Loucy (cell line): ENCODE results near the gene VIPR2.
"Not testable (repeated sequence)": the region's sequence is repeated elsewhere in the genome, so short reads cannot be mapped to it uniquely, and the experiment has no call there.

ENCODE experiments used
- EZH2phosphoT487 ChIP-seq: fragments of 200-600 bp; IDR thresholded peaks from 2 replicates; pipeline ENCODE4 v1.6.1; 2018; ENCODE audit warnings: antibody characterized with exemption, mild to moderate bottlenecking, moderate library complexity, borderline replicate concordance
- TF ChIP-seq, protein P1 (sequence below): fragments of 200-600 bp; sonication (generic); conservative IDR thresholded peaks from 2 replicates; pipeline ENCODE4 v1.5.1; 2014; ENCODE audit warnings: mild to moderate bottlenecking, antibody characterized with exemption, low read length

- TF ChIP-seq, protein P1, sequence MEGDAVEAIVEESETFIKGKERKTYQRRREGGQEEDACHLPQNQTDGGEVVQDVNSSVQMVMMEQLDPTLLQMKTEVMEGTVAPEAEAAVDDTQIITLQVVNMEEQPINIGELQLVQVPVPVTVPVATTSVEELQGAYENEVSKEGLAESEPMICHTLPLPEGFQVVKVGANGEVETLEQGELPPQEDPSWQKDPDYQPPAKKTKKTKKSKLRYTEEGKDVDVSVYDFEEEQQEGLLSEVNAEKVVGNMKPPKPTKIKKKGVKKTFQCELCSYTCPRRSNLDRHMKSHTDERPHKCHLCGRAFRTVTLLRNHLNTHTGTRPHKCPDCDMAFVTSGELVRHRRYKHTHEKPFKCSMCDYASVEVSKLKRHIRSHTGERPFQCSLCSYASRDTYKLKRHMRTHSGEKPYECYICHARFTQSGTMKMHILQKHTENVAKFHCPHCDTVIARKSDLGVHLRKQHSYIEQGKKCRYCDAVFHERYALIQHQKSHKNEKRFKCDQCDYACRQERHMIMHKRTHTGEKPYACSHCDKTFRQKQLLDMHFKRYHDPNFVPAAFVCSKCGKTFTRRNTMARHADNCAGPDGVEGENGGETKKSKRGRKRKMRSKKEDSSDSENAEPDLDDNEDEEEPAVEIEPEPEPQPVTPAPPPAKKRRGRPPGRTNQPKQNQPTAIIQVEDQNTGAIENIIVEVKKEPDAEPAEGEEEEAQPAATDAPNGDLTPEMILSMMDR, result not testable (repeated sequence)
- TF ChIP-seq EZH2phosphoT487, result not testable (repeated sequence)
Observed at GRCh38 chr7:159123793-159124192, 20.9 kb downstream of the VIPR2 start.
